ENCODE data around the gene PHACTR2. TPM values are rescaled to one million over a fixed set of nuclear protein-coding genes. Genes with fewer than 3 reads are reported as not detected.

Gene PHACTR2
- total RNA-seq, 2 donors from 2014 or later = 42.5 to 46.9 TPM

GRCh38 chr6:143761074-143761473, 83.3 kb downstream of the PHACTR2 start:
- no peaks in the 10 kb centered on the region for H3K27me3 ChIP-seq
- no peak overlapping the region for H3K4me3 ChIP-seq
- H3K9me3 ChIP-seq = no peaks in the 10 kb centered on the region
- DNase-seq = no peak
- no peaks in the 10 kb centered on the region for H3K36me3 ChIP-seq
- H3K9ac ChIP-seq (ENCODE audit: low read depth in 2 of 2, low read length in 2 of 2) = no peak overlapping the region
- intact Hi-C loops (cut with DNase I) = loop anchor here (10.0 kb wide), 1 partner anchor 176 kb away; no protein-coding TSS in a partner anchor
- no peak for TF ChIP-seq CTCF (IDR thresholded peaks at IDR 0.05)
- H3K27ac ChIP-seq = no peak overlapping the region
- H3K4me1 ChIP-seq = no peaks in the 10 kb centered on the region

GRCh38 chr6:143762126-143762525, 84.4 kb downstream of the PHACTR2 start:
- intact Hi-C loops (cut with DNase I) = loop anchor here (10.0 kb wide), 1 partner anchor 177 kb away; no protein-coding TSS in a partner anchor
- Histone ChIP-seq H3K4me1 (no peaks in the 10 kb centered on the region), H3K4me3 (no peak overlapping the region), H3K9ac (ENCODE audit: low read depth in 2 of 2, low read length in 2 of 2) (no peak overlapping the region), H3K36me3 (no peaks in the 10 kb centered on the region), H3K27me3 (no peaks in the 10 kb centered on the region), H3K27ac (no peak overlapping the region), H3K9me3 (no peaks in the 10 kb centered on the region)
- TF ChIP-seq CTCF (IDR thresholded peaks at IDR 0.05) = no peak
- no peak for DNase-seq

GRCh38 chr6:143765422-143766184, 87.8 kb downstream of the PHACTR2 start:
- no peak overlapping the region for H3K9ac ChIP-seq (ENCODE audit: low read depth in 2 of 2, low read length in 2 of 2)
- TF ChIP-seq CTCF (IDR thresholded peaks at IDR 0.05) = no peak
- H3K9me3 ChIP-seq = no peaks in the 10 kb centered on the region
- H3K36me3 ChIP-seq = no peaks in the 10 kb centered on the region
- H3K27me3 ChIP-seq = no peaks in the 10 kb centered on the region
- no peak for DNase-seq
- no peak overlapping the region for H3K27ac ChIP-seq
- intact Hi-C loops (cut with DNase I) = loop anchor here (10.0 kb wide), 1 partner anchor 181 kb away; no protein-coding TSS in a partner anchor
- H3K4me3 ChIP-seq = no peak overlapping the region
- H3K4me1 ChIP-seq = no peaks in the 10 kb centered on the region

GRCh38 chr6:143766185-143766553, 88.4 kb downstream of the PHACTR2 start:
- H3K9ac ChIP-seq (ENCODE audit: low read depth in 2 of 2, low read length in 2 of 2) = no peak overlapping the region
- no peaks in the 10 kb centered on the region for H3K9me3 ChIP-seq
- H3K4me1 ChIP-seq = no peaks in the 10 kb centered on the region
- no peak for DNase-seq
- TF ChIP-seq CTCF (IDR thresholded peaks at IDR 0.05) = no peak
- H3K4me3 ChIP-seq = no peak overlapping the region
- intact Hi-C loops (cut with DNase I) = loop anchor here (10.0 kb wide), 1 partner anchor 181 kb away; no protein-coding TSS in a partner anchor
- H3K27me3 ChIP-seq = no peaks in the 10 kb centered on the region
- no peak overlapping the region for H3K27ac ChIP-seq
- H3K36me3 ChIP-seq = no peaks in the 10 kb centered on the region

- intact Hi-C loops (cut with DNase I) = loop anchor here (10.0 kb wide), 1 partner anchor 183 kb away; no protein-coding TSS in a partner anchor
These were observed 89.7 kb downstream of the PHACTR2 start for GRCh38 chr6:143767433-143767832.

More at GRCh38 chr6:143767433-143767832, 89.7 kb downstream of the PHACTR2 start:
- Histone ChIP-seq H3K27ac (no peak overlapping the region), H3K27me3 (no peaks in the 10 kb centered on the region), H3K4me3 (no peak overlapping the region), H3K9me3 (no peaks in the 10 kb centered on the region), H3K9ac (ENCODE audit: low read depth in 2 of 2, low read length in 2 of 2) (no peak overlapping the region), H3K36me3 (no peaks in the 10 kb centered on the region), H3K4me1 (no peaks in the 10 kb centered on the region)
- TF ChIP-seq CTCF (IDR thresholded peaks at IDR 0.05) = no peak
- DNase-seq = no peak
